HEK293 (cell line): Measurements from ENCODE around the gene ATP13A1.

Experiments
- CTCF ChIA-PET: fragments of 350-600 bp; formaldehyde crosslinking; extraction: SDS; loops from one replicate; lab custom pipeline; 2021; ENCODE audit warnings: antibody characterized with exemption; lab: Yijun Ruan, JAX
- POLR2A ChIA-PET: fragments of 300-600 bp; formaldehyde crosslinking; extraction: SDS; loops from one replicate; lab custom pipeline; 2020; ENCODE audit warnings: antibody characterized with exemption, inconsistent platforms; lab: Yijun Ruan, JAX
- H3K27ac ChIP-seq: fragments of 200-500 bp; sonication (Bioruptor generic); 2 replicates; pipeline ENCODE4 v1.5.1; 2014; ENCODE audit warnings: low read depth, low read length, control low read depth, inconsistent platforms; ENCODE audit errors: extremely low read depth
- H3K36me3 ChIP-seq, 2 experiments: fragments of 200-500 bp in 1 of 2; sonication (Bioruptor generic) in 1 of 2; 1 replicate in 1 of 2; 2 replicates in 1 of 2; pipeline ENCODE4 v1.5.1; 2014 to 2017; ENCODE audit warnings: inconsistent platforms in 2 of 2, low read length in 2 of 2; ENCODE audit not compliant: control insufficient read depth in 2 of 2, insufficient read depth in 1 of 2
- H3K4me1 ChIP-seq: fragments of 200-500 bp; sonication (Bioruptor generic); 2 replicates; pipeline ENCODE4 v1.5.1; 2014; ENCODE audit warnings: mild to moderate bottlenecking, low read length, inconsistent platforms; ENCODE audit not compliant: control insufficient read depth, insufficient read depth
- H3K4me3 ChIP-seq: 2 replicates; pipeline ENCODE4 v1.5.1; 2011; ENCODE audit warnings: low read depth, mild to moderate bottlenecking, control low read depth, low read length, moderate library complexity
- H3K9me3 ChIP-seq: fragments of 200-500 bp; sonication (Bioruptor generic); 2 replicates; pipeline ENCODE4 v1.5.1; 2014; ENCODE audit warnings: low read depth, low read length, inconsistent platforms; ENCODE audit not compliant: control insufficient read depth, insufficient read depth
- KLF9 ChIP-seq: fragments of 450-650 bp; formaldehyde crosslinking; IDR thresholded peaks from 2 replicates; pipeline ENCODE4 v1.5.1; 2016; ENCODE audit warnings: missing biosample characterization, missing genetic modification characterization, low read depth
- MZF1 ChIP-seq: fragments of 450-650 bp; formaldehyde crosslinking; IDR thresholded peaks from 2 replicates; pipeline ENCODE4 v1.5.1; 2017; ENCODE audit warnings: missing biosample characterization, missing genetic modification characterization, borderline replicate concordance
- OVOL3 ChIP-seq: fragments of 450-650 bp; formaldehyde crosslinking; IDR thresholded peaks from 2 replicates; pipeline ENCODE4 v1.5.1; 2016; ENCODE audit warnings: missing biosample characterization, missing genetic modification characterization
- SP3 ChIP-seq: fragments of 450-650 bp; formaldehyde crosslinking; IDR thresholded peaks from 2 replicates; pipeline ENCODE4 v1.5.1; 2016; ENCODE audit warnings: missing biosample characterization, missing genetic modification characterization
- TCF7L2 ChIP-seq: IDR thresholded peaks from 2 replicates; pipeline ENCODE4 v1.6.1; 2011; ENCODE audit warnings: low read depth, mild to moderate bottlenecking, inconsistent platforms, low read length, moderate library complexity, borderline replicate concordance
- YY1 ChIP-seq: fragments of 450-650 bp; formaldehyde crosslinking; IDR thresholded peaks from 2 replicates; pipeline ENCODE4 v1.5.1; 2018; ENCODE audit warnings: missing biosample characterization, missing genetic modification characterization
- YY2 ChIP-seq: fragments of 450-650 bp; formaldehyde crosslinking; IDR thresholded peaks from 2 replicates; pipeline ENCODE4 v1.5.1; 2016; ENCODE audit warnings: missing biosample characterization, missing genetic modification characterization
- ZBTB17 ChIP-seq: fragments of 450-650 bp; formaldehyde crosslinking; IDR thresholded peaks from 2 replicates; pipeline ENCODE4 v1.5.1; 2016; ENCODE audit warnings: missing biosample characterization, missing genetic modification characterization
- ZNF223 ChIP-seq: fragments of 450-650 bp; formaldehyde crosslinking; IDR thresholded peaks from 2 replicates; pipeline ENCODE4 v1.5.1; 2016; ENCODE audit warnings: missing biosample characterization, missing genetic modification characterization
- ZNF335 ChIP-seq: fragments of 450-650 bp; formaldehyde crosslinking; conservative IDR thresholded peaks from 2 replicates; pipeline ENCODE4 v1.5.1; 2016; ENCODE audit warnings: missing biosample characterization, missing genetic modification characterization
- ZNF350 ChIP-seq: fragments of 450-650 bp; formaldehyde crosslinking; IDR thresholded peaks from 2 replicates; pipeline ENCODE4 v1.5.0; 2017; ENCODE audit warnings: missing biosample characterization, mild to moderate bottlenecking, missing genetic modification characterization
- ZXDB ChIP-seq: fragments of 450-650 bp; formaldehyde crosslinking; IDR thresholded peaks from 2 replicates; pipeline ENCODE4 v1.5.1; 2016; ENCODE audit warnings: missing biosample characterization, missing genetic modification characterization
- TF ChIP-seq, protein P1 (sequence below): fragments of 450-650 bp; formaldehyde crosslinking; IDR thresholded peaks from 2 replicates; pipeline ENCODE4 v1.5.1; 2016; ENCODE audit warnings: missing biosample characterization, missing genetic modification characterization
- TF ChIP-seq, protein P2 (sequence below): fragments of 450-650 bp; formaldehyde crosslinking; optimal IDR thresholded peaks from 2 replicates; pipeline ENCODE3; 2016; ENCODE audit warnings: missing biosample characterization, mild to moderate bottlenecking, missing genetic modification characterization
- TF ChIP-seq, protein P3 (sequence below): fragments of 450-650 bp; IDR thresholded peaks from 2 replicates; pipeline ENCODE4 v1.5.1; 2018; ENCODE audit warnings: missing biosample characterization, mild to moderate bottlenecking, missing genetic modification characterization
- TF ChIP-seq, protein P4 (sequence below): IDR thresholded peaks from 2 replicates; pipeline ENCODE4 v1.6.1; 2011; ENCODE audit warnings: mild to moderate bottlenecking, low read depth, low read length, borderline replicate concordance
- TF ChIP-seq, protein P5 (sequence below): sonication (generic); formaldehyde crosslinking; IDR thresholded peaks from 2 replicates; pipeline ENCODE4 v1.8.1; 2022; ENCODE audit warnings: mild to moderate bottlenecking, moderate library complexity, missing genetic modification reagents
- TF ChIP-seq, protein P6 (sequence below): fragments of 450-650 bp; formaldehyde crosslinking; IDR thresholded peaks from 2 replicates; pipeline ENCODE4 v1.5.1; 2016; ENCODE audit warnings: missing biosample characterization, missing genetic modification characterization
- TF ChIP-seq, protein P7 (sequence below): fragments of 450-650 bp; formaldehyde crosslinking; conservative IDR thresholded peaks from 2 replicates; pipeline ENCODE4 v1.5.1; 2016; ENCODE audit warnings: low read depth, missing biosample characterization, missing genetic modification characterization

Gene ATP13A1

DNA sequence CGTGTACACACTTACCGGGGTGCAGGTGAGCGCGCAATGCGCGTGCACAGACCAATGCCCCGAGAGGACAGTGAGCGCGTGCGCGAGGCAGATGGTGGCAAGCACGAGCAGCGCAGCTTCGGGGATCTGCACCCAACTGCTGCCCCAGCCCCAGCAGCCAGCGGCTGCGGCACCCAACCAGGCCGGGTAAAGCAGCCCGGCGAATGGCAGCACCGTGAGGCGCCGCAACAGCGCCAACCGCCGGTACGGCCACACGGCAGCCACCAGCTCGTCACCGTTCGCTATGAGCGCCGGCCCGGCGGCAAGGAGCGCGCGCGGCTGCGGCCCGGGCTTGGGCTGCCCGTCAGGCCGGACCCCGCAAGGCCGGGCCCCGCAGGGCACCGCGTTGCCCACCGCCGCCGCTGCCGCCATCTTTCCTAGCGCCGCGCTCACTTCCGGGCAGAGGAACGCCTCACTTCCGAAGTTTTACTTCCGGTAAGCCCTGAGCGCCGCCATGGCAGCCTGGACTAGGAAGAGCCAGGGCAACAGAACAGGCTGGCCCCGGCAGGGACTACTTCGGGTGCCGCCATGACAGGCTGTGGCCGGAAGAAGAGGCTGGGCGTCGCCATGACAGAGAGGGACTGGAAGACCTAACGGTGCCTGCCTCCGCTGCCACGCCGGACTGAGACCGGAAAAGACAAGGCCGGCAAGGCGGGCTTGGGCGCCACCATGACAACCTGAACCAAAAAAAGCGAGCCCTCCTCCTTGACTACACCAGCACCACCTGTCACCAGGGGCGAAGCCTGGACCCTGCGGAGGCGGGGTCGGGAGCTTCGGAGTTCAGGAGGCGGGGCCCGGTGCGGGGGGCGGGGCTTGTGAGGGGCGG is at the start of gene ATP13A1:
Gene ATP13A1 (minus strand): TSS at position 421 of the 865 bp plus-strand sequence. CDS start 10 bp downstream, at position 411.
- peaks cover 7 to 29% of the 10 kb centered on the region in 2 experiments; a peak in 2 of 3 replicates for H3K36me3 ChIP-seq
- H3K9me3 ChIP-seq, result no peaks in the 10 kb centered on the region
- POLR2A ChIA-PET, result interaction anchor here (0.5 to 2.4 kb wide), 9 partner anchors 10 to 404 kb away, joined by 3 to 10 read pairs (median 6); partner anchors contain the start of genes ZNF253, ZNF506, ZNF682 and ZNF93
- peak within 1 kb of the TSS; percentile 99 for H3K4me3 ChIP-seq
- H3K27ac ChIP-seq, result peak within 1 kb of the TSS; percentile 67; the same call in 1 of the 2 replicates
- CTCF ChIA-PET, result interaction anchor here (0.6 to 1.5 kb wide), 3 partner anchors 10 to 113 kb away, joined by 3 to 4 read pairs (median 3); no protein-coding TSS in a partner anchor
- H3K4me1 ChIP-seq, result peaks cover 3% of the 10 kb centered on the region; the same call in 1 of the 2 replicates
- peak; percentile 70; the same call in 1 of the 2 replicates for TF ChIP-seq KLF9 (tag by site-specific recombination)
- TF ChIP-seq, protein P1, sequence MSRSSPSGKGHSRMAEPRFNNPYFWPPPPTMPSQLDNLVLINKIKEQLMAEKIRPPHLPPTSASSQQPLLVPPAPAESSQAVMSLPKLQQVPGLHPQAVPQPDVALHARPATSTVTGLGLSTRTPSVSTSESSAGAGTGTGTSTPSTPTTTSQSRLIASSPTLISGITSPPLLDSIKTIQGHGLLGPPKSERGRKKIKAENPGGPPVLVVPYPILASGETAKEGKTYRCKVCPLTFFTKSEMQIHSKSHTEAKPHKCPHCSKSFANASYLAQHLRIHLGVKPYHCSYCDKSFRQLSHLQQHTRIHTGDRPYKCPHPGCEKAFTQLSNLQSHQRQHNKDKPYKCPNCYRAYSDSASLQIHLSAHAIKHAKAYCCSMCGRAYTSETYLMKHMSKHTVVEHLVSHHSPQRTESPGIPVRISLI (tag by site-specific recombination), result peak; percentile 34; the same call in 1 of the 2 replicates
- peak; percentile 99 for TF ChIP-seq YY1 (tag by site-specific recombination)
- TF ChIP-seq, protein P2, sequence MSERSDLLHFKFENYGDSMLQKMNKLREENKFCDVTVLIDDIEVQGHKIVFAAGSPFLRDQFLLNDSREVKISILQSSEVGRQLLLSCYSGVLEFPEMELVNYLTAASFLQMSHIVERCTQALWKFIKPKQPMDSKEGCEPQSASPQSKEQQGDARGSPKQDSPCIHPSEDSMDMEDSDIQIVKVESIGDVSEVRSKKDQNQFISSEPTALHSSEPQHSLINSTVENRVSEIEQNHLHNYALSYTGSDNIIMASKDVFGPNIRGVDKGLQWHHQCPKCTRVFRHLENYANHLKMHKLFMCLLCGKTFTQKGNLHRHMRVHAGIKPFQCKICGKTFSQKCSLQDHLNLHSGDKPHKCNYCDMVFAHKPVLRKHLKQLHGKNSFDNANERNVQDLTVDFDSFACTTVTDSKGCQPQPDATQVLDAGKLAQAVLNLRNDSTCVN (tag by site-specific recombination), result peak; percentile 95
- TF ChIP-seq, protein P3, sequence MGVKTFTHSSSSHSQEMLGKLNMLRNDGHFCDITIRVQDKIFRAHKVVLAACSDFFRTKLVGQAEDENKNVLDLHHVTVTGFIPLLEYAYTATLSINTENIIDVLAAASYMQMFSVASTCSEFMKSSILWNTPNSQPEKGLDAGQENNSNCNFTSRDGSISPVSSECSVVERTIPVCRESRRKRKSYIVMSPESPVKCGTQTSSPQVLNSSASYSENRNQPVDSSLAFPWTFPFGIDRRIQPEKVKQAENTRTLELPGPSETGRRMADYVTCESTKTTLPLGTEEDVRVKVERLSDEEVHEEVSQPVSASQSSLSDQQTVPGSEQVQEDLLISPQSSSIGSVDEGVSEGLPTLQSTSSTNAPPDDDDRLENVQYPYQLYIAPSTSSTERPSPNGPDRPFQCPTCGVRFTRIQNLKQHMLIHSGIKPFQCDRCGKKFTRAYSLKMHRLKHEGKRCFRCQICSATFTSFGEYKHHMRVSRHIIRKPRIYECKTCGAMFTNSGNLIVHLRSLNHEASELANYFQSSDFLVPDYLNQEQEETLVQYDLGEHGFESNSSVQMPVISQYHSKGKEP (tag by site-specific recombination), result no peak
- peak; percentile 100 for TF ChIP-seq YY2 (tag by site-specific recombination)
- 0 out of 2 replicates have a peak, but pooled peaks have one; percentile 6 for TF ChIP-seq ZBTB17 (tag by site-specific recombination)
- peak; percentile 86 for TF ChIP-seq TCF7L2
- TF ChIP-seq, protein P4, sequence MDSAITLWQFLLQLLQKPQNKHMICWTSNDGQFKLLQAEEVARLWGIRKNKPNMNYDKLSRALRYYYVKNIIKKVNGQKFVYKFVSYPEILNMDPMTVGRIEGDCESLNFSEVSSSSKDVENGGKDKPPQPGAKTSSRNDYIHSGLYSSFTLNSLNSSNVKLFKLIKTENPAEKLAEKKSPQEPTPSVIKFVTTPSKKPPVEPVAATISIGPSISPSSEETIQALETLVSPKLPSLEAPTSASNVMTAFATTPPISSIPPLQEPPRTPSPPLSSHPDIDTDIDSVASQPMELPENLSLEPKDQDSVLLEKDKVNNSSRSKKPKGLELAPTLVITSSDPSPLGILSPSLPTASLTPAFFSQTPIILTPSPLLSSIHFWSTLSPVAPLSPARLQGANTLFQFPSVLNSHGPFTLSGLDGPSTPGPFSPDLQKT, result peak; percentile 67; the same call in 1 of the 2 replicates
- TF ChIP-seq, protein P5, sequence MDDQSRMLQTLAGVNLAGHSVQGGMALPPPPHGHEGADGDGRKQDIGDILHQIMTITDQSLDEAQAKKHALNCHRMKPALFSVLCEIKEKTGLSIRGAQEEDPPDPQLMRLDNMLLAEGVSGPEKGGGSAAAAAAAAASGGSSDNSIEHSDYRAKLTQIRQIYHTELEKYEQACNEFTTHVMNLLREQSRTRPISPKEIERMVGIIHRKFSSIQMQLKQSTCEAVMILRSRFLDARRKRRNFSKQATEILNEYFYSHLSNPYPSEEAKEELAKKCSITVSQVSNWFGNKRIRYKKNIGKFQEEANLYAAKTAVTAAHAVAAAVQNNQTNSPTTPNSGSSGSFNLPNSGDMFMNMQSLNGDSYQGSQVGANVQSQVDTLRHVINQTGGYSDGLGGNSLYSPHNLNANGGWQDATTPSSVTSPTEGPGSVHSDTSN (CRISPR knock-in tag), result peak; percentile 82
- no peak for TF ChIP-seq ZNF350 (tag by site-specific recombination)
- peak; percentile 98 for TF ChIP-seq ZNF335
- 0 out of 2 replicates have a peak, but pooled peaks have one; percentile 36 for TF ChIP-seq ZXDB (tag by site-specific recombination)
- TF ChIP-seq, protein P6, sequence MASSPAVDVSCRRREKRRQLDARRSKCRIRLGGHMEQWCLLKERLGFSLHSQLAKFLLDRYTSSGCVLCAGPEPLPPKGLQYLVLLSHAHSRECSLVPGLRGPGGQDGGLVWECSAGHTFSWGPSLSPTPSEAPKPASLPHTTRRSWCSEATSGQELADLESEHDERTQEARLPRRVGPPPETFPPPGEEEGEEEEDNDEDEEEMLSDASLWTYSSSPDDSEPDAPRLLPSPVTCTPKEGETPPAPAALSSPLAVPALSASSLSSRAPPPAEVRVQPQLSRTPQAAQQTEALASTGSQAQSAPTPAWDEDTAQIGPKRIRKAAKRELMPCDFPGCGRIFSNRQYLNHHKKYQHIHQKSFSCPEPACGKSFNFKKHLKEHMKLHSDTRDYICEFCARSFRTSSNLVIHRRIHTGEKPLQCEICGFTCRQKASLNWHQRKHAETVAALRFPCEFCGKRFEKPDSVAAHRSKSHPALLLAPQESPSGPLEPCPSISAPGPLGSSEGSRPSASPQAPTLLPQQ (tag by site-specific recombination), result 0 out of 2 replicates have a peak, but pooled peaks have one; percentile 1
- peak; percentile 85 for TF ChIP-seq OVOL3
- no peak for TF ChIP-seq ZNF223 (tag by site-specific recombination)
- TF ChIP-seq, protein P7, sequence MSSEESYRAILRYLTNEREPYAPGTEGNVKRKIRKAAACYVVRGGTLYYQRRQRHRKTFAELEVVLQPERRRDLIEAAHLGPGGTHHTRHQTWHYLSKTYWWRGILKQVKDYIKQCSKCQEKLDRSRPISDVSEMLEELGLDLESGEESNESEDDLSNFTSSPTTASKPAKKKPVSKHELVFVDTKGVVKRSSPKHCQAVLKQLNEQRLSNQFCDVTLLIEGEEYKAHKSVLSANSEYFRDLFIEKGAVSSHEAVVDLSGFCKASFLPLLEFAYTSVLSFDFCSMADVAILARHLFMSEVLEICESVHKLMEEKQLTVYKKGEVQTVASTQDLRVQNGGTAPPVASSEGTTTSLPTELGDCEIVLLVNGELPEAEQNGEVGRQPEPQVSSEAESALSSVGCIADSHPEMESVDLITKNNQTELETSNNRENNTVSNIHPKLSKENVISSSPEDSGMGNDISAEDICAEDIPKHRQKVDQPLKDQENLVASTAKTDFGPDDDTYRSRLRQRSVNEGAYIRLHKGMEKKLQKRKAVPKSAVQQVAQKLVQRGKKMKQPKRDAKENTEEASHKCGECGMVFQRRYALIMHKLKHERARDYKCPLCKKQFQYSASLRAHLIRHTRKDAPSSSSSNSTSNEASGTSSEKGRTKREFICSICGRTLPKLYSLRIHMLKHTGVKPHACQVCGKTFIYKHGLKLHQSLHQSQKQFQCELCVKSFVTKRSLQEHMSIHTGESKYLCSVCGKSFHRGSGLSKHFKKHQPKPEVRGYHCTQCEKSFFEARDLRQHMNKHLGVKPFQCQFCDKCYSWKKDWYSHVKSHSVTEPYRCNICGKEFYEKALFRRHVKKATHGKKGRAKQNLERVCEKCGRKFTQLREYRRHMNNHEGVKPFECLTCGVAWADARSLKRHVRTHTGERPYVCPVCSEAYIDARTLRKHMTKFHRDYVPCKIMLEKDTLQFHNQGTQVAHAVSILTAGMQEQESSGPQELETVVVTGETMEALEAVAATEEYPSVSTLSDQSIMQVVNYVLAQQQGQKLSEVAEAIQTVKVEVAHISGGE (tag by site-specific recombination), result peak; percentile 94
- TF ChIP-seq MZF1 (tag by site-specific recombination), result no peak
- TF ChIP-seq SP3 (tag by site-specific recombination), result peak; percentile 83
